Fibroblast of skin of abdomen (primary cell): Measurements from ENCODE around the gene TUBB8.
"Not testable (repeated sequence)": the region's sequence is repeated elsewhere in the genome, so short reads cannot be mapped to it uniquely, and the experiment has no call there.

Experiments used
- DNase-seq: peaks from one replicate; pipeline ENCODE4 v3.0.0-alpha.2; 2013

TUBB8 gene

DNA sequence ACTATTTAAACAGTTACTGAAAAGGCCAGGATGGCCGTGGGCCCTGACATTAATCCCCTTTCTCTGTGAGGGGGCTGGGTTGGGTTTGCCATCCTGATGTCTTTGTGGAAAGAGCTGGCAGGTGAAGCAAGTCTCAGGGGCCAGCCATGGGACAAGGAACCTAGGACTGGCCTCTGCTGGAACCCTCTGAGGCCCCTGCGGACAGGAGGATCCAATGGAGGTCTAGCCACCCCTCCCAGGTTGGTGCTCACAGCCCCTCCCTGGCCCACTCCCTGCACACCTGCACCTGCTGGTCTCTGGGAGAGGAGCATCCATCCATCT is 35.8 kb downstream of the TUBB8 start:
- DNase-seq = not testable (repeated sequence)

DNA sequence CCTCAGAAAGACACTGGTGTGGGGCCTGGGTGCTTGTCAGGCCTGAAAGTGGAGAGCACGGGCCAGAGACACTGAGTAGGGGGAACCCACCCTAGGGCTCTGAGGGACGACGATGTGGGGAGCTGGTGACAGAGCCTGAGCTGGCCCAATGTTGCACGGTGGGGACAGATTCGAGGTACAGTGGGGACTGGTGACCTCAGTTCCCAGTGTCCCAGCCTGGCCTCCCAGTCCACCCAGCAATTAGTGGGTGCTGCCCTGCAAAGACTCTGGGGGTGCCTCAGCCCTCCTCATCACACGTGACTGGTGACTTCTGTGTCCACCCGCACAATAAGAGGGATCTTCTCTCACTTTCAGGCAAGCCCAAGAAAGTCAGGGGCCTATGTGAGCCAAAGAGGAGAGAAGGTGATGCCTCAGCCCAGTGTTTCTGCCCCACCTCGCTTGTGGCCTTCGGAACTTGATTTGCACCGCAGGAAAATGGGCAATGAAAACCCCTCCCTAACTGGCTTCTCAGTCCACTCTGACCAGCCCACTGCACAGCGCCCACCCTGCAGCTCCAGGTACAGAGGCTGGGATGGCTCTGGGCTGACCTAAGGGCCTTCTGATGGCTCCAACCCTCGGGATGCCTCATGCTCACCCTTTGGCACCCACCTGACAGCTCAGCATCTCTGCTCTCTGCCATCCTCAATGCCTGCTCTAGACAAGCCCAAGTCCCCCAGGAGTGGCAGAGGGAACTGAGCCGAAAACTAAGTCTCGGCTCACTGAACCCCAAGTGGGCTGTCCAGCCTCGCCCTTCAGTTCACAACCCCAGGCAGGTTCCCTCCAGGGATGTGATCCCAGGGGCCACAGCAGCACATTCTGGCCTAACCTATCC is 36.4 kb downstream of the TUBB8 start:
- not testable (repeated sequence) for DNase-seq

DNA sequence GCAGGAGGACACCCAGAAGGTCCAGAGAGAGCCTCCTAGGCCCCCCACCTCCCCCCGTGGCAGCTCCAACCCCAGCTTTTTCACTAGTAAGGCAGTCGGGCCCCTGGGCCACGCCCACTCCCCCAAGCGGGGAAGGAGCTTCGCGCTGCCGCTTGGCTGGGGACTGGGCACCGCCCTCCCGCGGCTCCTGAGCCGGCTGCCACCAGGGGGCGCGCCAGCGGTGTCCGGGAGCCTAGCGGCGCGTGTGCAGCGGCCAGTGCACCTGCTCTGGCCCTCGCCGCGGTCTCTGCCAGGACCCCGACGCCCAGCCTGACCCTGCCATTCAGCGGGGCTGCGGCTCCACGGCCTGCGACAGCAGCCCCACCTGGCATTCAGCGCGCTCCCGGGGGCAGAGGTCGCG is 37.8 kb downstream of the TUBB8 start:
- DNase-seq = not testable (repeated sequence)

DNA sequence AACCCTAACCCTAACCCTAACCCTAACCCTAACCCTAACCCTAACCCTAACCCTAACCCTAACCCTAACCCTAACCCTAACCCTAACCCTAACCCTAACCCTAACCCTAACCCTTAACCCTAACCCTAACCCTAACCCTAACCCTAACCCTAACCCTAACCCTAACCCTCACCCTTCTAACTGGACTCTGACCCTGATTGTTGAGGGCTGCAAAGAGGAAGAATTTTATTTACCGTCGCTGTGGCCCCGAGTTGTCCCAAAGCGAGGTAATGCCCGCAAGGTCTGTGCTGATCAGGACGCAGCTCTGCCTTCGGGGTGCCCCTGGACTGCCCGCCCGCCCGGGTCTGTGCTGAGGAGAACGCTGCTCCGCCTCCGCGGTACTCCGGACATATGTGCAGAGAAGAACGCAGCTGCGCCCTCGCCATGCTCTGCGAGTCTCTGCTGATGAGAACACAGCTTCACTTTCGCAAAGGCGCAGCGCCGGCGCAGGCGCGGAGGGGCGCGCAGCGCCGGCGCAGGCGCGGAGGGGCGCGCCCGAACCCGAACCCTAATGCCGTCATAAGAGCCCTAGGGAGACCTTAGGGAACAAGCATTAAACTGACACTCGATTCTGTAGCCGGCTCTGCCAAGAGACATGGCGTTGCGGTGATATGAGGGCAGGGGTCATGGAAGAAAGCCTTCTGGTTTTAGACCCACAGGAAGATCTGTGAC is 38.7 kb downstream of the TUBB8 start:
- DNase-seq = not testable (repeated sequence)
